Activated CD8-positive, alpha-beta memory T cell treated with anti-CD3 and anti-CD28 coated beads, Interleukin-2, amount 50 U/mL, for 24 hours (primary cell): ENCODE data around the gene GNAI2.
A peak's percentile ranks its signal among the peaks of the same experiment; 100 is the strongest.
"Not testable (repeated sequence)": the region's sequence is repeated elsewhere in the genome, so short reads cannot be mapped to it uniquely, and the experiment has no call there.

Experiments
- DNase-seq: peaks from one replicate; pipeline ENCODE4 v3.0.0-alpha.2; 2020; ENCODE audit errors: extremely low read depth

The GNAI2 gene

DNA sequence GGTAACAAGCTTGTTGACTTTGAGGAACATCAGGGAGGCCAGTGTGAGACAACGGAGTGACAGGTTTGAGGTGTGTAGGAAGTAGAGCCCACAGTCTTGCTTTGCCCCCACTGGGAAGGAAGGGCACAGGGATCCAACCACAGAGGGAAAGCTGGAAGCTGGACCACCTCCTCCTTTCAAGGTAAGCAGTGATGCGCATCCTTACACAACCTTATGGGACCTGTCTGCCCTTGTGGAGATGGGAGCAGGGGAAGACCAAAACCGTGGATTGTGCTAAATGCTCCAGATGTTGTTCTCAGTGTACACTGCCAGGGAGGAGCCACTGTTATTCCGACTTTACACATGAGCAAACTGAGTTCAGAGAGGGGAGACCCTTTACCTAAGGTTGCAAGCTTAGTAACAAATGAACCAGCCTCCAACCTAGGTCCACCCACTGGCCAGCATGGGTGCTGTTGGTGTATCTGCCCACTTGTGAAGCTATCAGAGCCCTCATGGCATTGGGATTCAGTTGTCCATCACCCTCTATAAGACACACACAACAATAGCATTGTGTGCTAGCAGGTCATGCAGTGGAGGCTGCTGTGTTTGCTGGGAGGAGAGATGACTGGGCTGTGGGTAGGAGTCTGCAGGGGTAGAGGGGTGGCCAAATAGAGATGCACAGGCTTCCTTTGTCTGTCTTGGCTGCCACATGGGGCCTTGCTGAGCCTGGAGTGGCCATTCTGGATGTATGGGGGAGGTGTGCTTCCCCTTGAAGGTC lies 42.3 kb downstream of the GNAI2 start:
- no peak for DNase-seq

DNA sequence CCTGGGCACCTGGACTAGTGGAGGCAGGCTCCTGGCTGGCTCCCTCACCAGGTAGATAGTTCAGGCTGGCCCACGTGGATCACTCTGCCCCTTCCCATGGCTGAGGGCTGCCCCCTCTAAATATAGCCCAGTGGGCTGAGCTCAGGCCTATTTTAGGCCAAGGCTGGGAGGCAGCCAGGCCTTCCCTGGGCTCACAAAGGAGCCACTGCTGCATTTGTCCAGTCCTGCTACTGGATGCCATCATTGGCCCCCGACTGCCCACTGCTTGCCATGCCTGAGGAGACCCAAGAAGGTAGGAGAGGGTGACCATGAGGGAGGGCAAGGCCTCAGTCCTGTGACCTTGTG lies 42.8 kb downstream of the GNAI2 start, which contains the start of gene LSMEM2:
TSS of gene LSMEM2 (plus strand) at position 208 of the 345 bp plus-strand sequence. CDS start at position 235, 27 bp downstream.
- no peak for DNase-seq

DNA sequence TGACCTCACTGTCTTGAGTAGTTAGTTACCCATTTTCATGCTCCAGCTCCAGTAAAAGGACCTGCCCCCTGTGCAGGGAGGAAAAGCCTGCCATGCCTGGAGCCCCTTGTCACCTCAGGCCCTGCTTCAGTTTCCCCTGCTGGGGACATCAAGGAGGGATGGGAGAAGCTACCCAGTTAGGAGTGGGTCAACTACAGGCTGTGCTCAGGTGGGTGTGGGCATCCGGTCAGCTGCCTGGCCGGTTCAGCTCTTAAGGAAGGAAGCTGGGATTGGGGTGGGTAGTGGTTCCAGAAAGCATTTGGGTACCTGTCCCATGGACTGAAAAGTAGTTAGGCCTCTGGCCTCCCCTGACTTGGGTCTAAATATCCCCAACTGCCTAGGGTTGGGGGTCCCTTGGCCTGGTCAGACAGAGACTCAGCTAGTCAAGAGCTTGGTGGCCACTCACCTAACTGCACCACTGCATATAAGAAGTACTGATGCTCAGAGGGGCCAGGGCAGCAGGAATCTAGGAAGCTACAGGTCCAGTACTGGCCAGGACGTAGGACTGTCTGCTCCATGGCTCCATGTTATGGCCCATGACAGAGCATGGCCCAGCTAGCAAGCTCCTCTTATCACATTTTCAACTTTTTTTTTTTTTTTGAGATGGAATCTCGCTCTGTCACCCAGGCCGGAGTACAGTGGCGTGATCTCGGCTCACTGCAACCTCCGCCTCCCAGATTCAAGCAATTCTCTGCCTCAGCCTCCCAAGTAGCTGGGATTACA lies 43.4 kb downstream of the GNAI2 start:
- DNase-seq = no peak

DNA sequence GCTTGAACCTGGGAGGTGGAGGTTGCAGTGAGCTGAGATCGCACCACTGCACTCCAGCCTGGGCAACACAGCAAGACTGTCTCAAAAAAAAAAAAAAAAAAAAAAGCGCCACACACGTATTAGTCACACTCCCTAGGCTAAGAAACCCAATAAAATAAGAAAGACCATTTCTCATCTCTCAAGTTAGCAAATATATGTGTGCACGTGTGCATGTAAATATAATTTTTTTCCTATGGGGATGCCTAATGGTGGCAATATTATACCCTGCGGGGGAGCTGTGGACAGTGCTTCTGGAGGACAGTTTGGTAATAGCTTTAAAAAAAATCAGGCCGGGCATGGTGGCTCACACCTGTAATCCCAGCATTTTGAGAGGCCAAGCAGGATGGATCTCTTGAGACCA lies 48.1 kb downstream of the GNAI2 start:
- not testable (repeated sequence) for DNase-seq

- DNase-seq = no peak
Observed at GRCh38 chr3:50286322-50287227, 50.6 kb downstream of the GNAI2 start.

GRCh38 chr3:50287262-50287661 lies 51.3 kb downstream of the GNAI2 start:
- no peak for DNase-seq

DNA sequence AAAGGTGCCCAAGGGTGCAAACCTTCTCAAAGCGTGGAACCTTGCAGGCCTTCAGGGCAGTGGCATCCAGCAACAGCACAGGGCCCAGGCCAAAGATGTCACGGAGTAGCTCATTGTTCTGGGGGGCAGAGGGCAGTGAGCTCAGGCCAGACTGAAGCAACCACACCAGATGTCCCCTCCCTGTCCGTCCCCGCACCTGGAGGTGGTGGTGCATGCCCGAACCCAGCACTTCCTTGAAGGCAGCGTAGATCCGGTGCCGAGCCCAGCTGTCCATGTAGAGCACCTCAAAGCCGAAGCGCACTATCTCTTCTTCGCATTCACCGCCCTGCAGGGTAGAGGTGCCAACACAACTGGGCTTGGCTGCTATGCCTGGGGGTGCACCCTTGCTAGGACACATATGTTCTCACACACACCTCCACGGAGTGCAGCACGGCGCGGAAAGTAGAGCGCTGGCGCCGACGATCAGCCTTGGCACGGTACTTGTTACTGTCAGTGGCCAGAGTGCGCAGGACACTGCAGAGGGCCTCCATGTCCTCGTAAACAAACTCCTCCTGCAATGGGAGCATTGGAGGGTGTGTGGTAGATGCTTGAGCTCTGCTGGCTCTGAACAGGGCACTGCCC lies 52.5 kb downstream of the GNAI2 start:
- no peak for DNase-seq

DNA sequence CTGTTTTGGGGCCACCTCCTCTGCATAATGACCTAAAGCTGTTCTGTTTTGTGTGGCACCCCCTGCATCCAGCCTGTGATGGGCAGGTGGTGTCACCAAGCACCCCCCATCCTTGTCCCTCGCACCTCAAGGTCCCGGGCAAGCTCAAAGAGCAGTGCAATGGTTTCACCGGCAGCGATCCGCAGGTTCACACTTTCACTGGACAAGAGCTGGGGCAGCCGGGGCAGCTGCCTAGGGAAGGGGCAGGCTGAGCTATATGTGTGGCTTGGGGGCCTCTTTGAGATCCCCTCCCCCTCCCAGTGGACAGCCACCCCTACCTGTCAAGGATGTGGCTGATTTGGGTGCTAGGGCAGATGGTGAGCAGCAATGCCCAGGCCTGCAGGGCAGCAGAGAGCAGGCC lies 53.1 kb downstream of the GNAI2 start:
- no peak for DNase-seq

GRCh38 chr3:50290161-50290641 lies 54.2 kb downstream of the GNAI2 start:
- DNase-seq = no peak

DNA sequence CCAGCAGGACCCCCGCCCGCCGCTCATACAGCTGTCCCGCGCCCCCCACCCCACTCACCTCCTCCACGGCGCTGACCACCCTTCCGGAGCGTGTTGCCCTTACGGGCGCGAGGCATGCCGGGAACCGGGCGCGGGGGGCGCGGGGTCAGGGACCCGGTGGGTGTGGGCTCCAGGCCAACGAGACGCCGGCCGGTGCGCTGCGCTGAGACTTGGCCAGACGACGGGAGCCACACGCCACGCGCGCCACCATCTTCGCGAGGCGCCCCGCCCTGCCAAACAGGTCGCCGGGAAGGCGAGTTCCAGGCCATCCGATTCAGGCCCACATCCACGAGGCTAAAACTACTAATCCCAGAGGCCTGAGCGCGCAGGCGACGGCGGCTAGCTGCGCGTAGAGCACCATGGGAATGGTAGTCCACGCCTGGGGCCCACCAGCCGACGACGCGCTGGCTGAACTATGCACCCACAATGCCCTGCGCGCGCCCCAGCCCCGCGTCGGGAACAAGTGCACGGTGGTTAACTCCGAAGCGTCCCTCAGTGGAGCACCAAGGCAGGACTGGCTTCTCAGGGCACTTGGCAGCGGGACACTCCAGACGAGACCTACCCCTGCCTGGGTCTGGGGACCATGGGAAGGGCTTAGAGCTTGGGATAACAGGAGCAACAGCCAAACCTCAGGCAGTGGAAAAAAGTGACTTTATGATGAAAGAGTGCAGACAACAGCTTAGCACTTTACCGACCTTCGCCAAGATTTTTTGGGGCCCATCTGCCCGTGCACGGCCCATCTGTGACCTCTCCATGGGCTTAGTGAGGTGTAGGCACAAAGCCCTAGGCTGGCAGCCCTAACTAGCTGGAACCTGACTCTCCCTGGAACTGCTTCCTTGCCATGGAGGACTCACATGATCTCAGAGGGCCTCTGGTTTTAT lies 56.4 kb downstream of the GNAI2 start, which contains the start of gene IFRD2:
TSS of gene IFRD2 (minus strand) at position 271 of the 920 bp plus-strand sequence. CDS start at position 116, 155 bp downstream.
- DNase-seq = peak; percentile 84

DNA sequence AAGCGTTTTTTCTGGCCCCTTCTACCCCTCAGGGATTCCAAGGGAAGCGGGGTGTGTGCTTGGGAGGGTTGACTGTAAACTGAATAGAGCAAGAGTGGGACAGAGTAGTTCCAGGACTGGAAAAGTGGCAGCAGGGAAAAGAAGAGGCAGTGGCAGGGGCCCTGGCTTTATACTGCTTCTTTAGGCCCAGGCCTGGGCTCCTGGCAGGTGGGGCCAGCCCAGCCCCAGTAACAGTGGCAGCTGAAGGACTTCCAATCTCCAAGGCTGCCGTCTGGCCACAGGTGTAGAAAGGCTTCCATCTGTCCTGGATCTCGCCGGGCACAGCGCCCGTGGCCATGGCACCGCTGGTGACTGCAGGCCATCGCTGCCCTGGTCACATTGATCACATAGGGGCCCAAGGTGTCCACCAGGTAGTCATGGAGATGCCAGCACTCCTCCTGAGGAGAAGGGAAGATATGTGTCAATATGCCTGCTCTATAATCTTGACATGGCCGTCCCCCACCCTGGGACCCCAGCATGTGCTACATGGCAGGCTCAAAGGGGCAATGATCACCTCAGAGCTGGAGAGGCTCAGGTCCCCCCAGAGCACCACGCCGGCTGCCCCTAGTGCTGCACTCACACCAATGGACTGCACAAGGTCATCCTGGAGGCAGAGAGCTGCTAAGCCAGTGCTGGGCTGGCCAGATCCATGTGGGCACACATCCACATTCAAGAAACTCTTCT lies 57.2 kb downstream of the GNAI2 start:
- no peak for DNase-seq

- no peak for DNase-seq
Observed at GRCh38 chr3:50294089-50294488, 58.1 kb downstream of the GNAI2 start.

- no peak for DNase-seq
Observed at GRCh38 chr3:50294492-50295403, 58.7 kb downstream of the GNAI2 start.

- no peak for DNase-seq
Observed at GRCh38 chr3:50295553-50296431, 59.8 kb downstream of the GNAI2 start.

DNA sequence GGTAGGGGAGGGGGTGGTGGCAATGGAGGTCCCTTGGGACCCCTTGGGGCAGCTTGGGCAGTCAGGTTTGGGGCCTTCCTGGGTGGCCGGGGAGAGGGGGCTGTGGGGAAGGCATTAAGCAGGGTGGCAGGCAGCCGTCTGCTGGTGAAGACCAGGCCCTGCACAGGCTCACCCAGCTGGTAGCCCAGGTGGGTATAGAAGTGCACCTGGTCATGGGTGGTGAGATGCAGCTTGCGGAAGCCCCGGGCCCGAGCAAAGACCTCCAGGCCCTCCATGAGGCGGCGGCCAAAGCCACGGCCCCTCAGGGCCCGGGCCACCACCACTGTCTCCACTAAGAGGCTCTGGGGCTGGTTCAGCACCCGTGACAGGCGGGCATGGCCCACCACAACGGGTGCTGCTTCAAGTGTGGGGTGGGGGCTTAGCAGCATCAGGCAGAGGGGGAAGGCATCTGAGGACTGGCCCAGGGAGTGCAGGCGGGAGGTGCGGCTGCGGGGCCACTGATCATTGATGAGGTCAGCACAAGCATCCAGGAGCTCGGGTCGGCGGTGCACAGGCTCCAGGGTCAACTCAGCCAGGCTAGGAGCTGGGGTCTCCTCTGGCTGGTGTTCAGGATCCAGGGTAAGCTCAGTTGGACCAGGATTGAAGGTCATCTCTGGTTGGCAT lies 60.8 kb downstream of the GNAI2 start:
- DNase-seq = no peak

DNA sequence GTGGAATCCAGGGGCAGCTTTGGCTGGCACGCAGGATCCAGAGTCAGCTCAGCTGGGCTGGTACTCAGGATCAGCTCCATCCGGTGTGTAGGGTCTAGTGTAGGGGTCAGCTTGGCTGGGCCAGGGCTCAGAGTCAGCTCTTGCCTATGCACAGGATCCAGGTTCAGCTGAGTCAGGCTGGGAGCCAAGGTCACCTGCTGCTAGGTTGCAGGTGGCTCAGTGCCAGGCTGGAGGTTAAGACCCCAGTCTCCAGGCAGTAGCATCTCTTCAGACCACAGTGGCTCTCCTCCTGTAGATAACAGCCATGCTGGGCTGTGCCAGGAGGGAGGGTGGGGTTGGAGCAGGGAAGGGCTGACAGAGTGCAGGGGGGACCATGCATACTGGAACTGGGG lies 61.4 kb downstream of the GNAI2 start:
- DNase-seq = no peak
